ENCODE data around the gene CNTNAP2. TPM values are rescaled to one million over a fixed set of nuclear protein-coding genes. Genes with fewer than 3 reads are reported as not detected.
A peak's percentile ranks its signal among the peaks of the same experiment; 100 is the strongest.

The CNTNAP2 gene
- total and polyA plus RNA-seq, 8 donors: 0.09 to 1.1 (median 0.38) TPM

DNA sequence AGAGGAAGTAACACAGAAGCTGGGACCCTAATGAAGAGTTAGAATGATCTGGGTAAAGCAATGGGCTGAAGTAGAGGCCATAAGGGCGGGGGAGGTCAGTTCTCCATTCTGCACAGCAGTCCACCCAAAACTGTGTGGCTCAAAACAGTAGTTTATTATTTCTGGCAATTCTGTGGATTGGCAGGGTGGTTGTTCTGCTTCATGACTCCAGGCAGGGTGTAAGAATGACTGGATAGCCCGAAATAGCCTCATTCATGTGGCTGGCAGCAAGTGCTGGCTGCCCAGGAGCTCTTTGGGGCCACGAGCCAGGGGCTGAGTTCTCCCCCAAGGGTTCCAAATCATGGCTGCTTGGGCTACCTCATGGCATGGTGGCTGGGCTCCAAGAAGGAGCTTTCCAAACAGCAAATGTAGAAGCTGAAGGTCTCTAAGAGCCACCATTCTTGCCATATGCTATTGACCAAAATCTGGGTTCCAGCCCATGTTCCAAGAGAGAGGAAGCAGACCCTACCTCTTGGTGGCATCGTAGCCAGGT is 2158.8 kb downstream of the CNTNAP2 start:
- no peaks in the 10 kb centered on the region for H3K36me3 ChIP-seq
- H3K27ac ChIP-seq: no peak overlapping the region
- peaks cover 0 to 7% (median 0%) of the 10 kb centered on the region in 4 donors for H3K27me3 ChIP-seq
- no peaks in the 10 kb centered on the region for H3K4me1 ChIP-seq
- 67 to 73% methylated on average over 4 of the region's 4 CpGs for WGBS, 2 donors
- H3K9me3 ChIP-seq: no peaks in the 10 kb centered on the region
- no peak for ATAC-seq
- DNase-seq: no peak
- intact Hi-C loops (cut with DNase I): no loop called here
- FAIRE-seq: no peak
- no peak overlapping the region for H3K4me3 ChIP-seq
- TF ChIP-seq, protein P1, sequence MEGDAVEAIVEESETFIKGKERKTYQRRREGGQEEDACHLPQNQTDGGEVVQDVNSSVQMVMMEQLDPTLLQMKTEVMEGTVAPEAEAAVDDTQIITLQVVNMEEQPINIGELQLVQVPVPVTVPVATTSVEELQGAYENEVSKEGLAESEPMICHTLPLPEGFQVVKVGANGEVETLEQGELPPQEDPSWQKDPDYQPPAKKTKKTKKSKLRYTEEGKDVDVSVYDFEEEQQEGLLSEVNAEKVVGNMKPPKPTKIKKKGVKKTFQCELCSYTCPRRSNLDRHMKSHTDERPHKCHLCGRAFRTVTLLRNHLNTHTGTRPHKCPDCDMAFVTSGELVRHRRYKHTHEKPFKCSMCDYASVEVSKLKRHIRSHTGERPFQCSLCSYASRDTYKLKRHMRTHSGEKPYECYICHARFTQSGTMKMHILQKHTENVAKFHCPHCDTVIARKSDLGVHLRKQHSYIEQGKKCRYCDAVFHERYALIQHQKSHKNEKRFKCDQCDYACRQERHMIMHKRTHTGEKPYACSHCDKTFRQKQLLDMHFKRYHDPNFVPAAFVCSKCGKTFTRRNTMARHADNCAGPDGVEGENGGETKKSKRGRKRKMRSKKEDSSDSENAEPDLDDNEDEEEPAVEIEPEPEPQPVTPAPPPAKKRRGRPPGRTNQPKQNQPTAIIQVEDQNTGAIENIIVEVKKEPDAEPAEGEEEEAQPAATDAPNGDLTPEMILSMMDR (IDR thresholded peaks at IDR 0.05): no peak

DNA sequence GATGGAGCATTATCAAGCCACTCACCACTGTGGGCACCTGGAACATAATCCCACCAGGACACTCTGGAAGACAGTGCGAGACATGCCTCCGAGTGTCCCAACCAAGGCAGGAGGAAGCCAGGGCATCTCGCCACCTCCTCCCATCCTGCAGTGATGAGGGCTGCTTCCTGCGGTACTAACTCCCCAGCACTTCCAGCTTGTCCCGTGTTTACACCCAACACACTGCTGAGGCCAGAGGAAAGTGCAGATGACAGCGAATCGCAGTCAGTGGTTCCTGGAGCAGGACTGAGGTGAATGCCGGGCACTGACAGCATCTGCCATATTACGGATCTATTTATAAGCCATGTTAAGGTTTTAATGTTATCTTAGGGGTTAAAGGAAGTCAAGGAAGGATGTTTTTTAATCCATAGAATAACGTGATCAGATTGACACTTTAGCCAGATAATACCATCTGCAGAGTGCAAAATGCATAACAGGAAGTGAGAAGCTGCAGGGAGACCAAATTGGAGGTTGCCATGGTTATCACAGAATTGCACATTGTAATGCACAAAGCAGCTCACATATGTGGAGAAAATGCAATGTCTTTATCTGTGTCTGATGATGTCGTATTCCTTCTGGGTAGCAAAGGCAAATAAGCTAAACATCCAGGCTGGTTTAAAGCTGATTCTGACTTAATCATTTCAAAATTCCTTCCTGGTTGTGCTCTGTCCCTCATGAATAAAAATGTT is 2159.9 kb downstream of the CNTNAP2 start:
- DNase-seq (no peak), ATAC-seq (no peak), FAIRE-seq (no peak)
- TF ChIP-seq, protein P1 (IDR thresholded peaks at IDR 0.05): no peak
- Histone ChIP-seq H3K27ac (no peak overlapping the region), H3K36me3 (no peaks in the 10 kb centered on the region), H3K27me3 (peaks cover 0 to 7% (median 0%) of the 10 kb centered on the region in 4 donors), H3K9me3 (no peaks in the 10 kb centered on the region), H3K4me1 (no peaks in the 10 kb centered on the region), H3K4me3 (no peak overlapping the region)
- intact Hi-C loops (cut with DNase I): no loop called here
- WGBS, 2 donors: 62 to 65% methylated on average over 11 of the region's 11 CpGs

DNA sequence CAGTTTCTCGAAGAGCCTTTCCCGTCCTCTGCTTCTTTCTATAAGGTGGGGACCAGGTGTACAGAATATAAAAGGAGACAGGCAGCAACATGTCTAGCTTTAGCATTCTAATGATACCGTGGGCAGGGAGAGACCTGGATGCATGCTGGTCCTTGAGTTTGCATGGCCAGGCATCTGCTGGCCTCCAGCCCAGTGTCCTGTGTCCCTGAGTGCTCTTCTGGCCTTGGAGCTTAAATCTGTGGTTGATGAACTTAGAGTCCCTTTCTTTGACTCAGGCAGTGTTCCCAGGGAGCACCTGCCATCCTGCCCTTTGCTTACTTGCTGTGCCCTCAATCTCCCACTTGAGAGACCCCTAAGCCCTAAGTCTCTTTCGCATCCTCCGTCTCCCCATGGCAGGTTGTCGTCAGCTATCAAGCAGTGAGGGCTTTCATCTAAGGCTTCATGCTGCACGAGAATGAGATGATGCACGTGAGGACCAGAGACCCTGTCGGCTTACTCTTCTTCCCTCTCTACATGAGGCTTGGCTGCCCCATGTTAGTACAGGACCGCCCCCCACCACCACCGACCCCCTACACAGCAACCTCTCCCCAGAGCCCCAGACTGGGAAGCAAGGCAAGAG is 2160.6 kb downstream of the CNTNAP2 start:
- DNase-seq (no peak), ATAC-seq (no peak), FAIRE-seq (no peak)
- Histone ChIP-seq H3K36me3 (no peaks in the 10 kb centered on the region), H3K27ac (no peak overlapping the region), H3K9me3 (no peaks in the 10 kb centered on the region), H3K4me1 (no peaks in the 10 kb centered on the region), H3K27me3 (peaks cover 0 to 6% (median 0%) of the 10 kb centered on the region in 4 donors), H3K4me3 (no peak overlapping the region)
- TF ChIP-seq, protein P1 (IDR thresholded peaks at IDR 0.05): no peak
- WGBS, 2 donors: 61 to 72% methylated on average over 11 of the region's 11 CpGs
- intact Hi-C loops (cut with DNase I): no loop called here

DNA sequence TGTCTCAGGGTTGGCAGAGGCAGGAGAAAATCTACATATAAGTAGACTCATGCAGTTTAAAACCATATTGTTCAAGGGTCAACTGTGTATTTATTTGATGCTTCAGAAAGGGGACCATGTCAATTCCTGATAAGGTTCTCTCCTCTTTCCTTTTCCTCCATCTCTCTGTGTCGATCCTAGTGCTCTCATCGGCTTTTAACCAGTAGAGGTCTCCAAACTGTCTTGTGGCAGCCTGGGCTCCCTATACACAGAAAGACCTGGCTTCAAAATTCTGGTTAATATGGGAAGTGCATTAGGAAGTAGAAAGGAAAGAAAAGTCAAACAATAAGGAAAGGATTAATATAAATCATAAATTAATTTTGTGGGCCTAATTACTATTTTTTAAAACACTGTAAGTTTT is 2169.5 kb downstream of the CNTNAP2 start:
- intact Hi-C loops (cut with DNase I): no loop called here
- 4 to 17% methylated on average over 2 of the region's 2 CpGs for WGBS, 2 donors

More for the DNA sequence above, 2169.5 kb downstream of the CNTNAP2 start:
- H3K9me3 ChIP-seq: no peaks in the 10 kb centered on the region
- H3K36me3 ChIP-seq: no peaks in the 10 kb centered on the region
- no peak overlapping the region for H3K4me3 ChIP-seq
- peak in 3 of 4 donors; percentile 54 to 69 (median 66) for ATAC-seq
- no peak overlapping the region for H3K27ac ChIP-seq
- no peak for FAIRE-seq
- no peak for DNase-seq
- TF ChIP-seq, protein P1 (IDR thresholded peaks at IDR 0.05): no peak
- no peaks in the 10 kb centered on the region for H3K27me3 ChIP-seq
- no peaks in the 10 kb centered on the region for H3K4me1 ChIP-seq
